ENCODE results near the gene ATP11B. TPM values are rescaled to one million over a fixed set of nuclear protein-coding genes. Genes with fewer than 3 reads are reported as not detected.

The ATP11B gene
- total and polyA plus RNA-seq, 9 of the 15 experiments (the other 6 are each of a cell fraction or from before 2014, with no cell fraction given) = 11.9 to 68.7 (median 41.8) TPM

DNA sequence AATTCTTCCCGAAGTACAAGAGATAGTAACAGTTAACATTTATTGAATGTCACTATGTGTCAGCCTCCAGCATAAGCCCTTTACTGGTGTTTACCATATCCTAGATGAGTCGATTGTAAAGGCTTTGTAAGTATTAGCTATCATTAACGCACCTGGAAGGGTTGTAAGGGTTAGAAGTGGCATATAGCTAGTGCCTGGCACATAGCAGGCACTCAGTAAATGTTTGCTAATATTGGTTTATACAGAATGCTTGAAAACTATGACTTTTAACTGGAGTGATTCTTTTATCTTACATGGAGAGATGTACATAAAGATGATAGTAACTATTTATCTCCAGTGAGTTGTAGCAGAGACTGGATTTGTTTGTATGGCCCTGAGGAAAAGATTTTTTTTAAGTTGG is 46.3 kb upstream of the ATP11B start (continued):
- TF ChIP-seq NELFE (IDR thresholded peaks at IDR 0.05; ENCODE audit: insufficient read depth, insufficient read length) (no peak), SREBF1 (IDR thresholded peaks at IDR 0.05; ENCODE audit: borderline replicate concordance, low read depth, low read length) (no peak), NR1H2 (CRISPR knock-in tag; IDR thresholded peaks at IDR 0.05) (no peak), TCF7L2 (IDR thresholded peaks at IDR 0.05; ENCODE audit: low read depth, low read length) (no peak), GABPB2 (CRISPR knock-in tag; conservative IDR thresholded peaks at IDR 0.05) (no peak), MECOM (CRISPR knock-in tag; IDR thresholded peaks at IDR 0.05) (no peak)
- TF ChIP-seq, protein P1, sequence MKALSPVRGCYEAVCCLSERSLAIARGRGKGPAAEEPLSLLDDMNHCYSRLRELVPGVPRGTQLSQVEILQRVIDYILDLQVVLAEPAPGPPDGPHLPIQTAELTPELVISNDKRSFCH (CRISPR knock-in tag; IDR thresholded peaks at IDR 0.05) = no peak
- TF ChIP-seq, protein P1 (tag; IDR thresholded peaks at IDR 0.05) = no peak

GRCh38 chr3:182755308-182755707 is 38.0 kb upstream of the ATP11B start:
- Histone ChIP-seq H3K36me3 (ENCODE audit: control insufficient read depth, insufficient read depth, low read length) (no peaks in the 10 kb centered on the region), H2AFZ (ENCODE audit: low read depth, low read length) (no peak overlapping the region), H3K79me2 (ENCODE audit: control insufficient read depth, insufficient read depth, low read length) (no peaks in the 10 kb centered on the region), H3K4me1 (replicated peaks in 1 of 2; ENCODE audit: control insufficient read depth in 2 of 2, insufficient read depth in 2 of 2, low read length in 2 of 2) (peaks cover under 1 to 2% of the 10 kb centered on the region in 2 experiments; a peak in 2 of 5 replicates), H3K9ac (ENCODE audit: insufficient read depth in 1 of 2, low read depth in 2 of 2, low read length in 2 of 2) (no peak overlapping the region), H3K27me3 (ENCODE audit: control insufficient read depth in 2 of 2, insufficient read depth in 2 of 2, low read length in 2 of 2) (no peaks in the 10 kb centered on the region), H3K4me3 (no peak overlapping the region), H3K9me1 (ENCODE audit: control insufficient read depth, insufficient read depth, low read length) (no peaks in the 10 kb centered on the region), H4K20me1 (replicated peaks; ENCODE audit: control insufficient read depth, insufficient read depth, low read length) (no peaks in the 10 kb centered on the region), H3K9me3 (replicated peaks; ENCODE audit: control insufficient read depth, insufficient read depth, low read depth, low read length) (no peaks in the 10 kb centered on the region), H3K4me2 (ENCODE audit: insufficient read depth, low read length) (no peak overlapping the region), H3K27ac (ENCODE audit: extremely low read depth, low read depth, low read length) (no peak overlapping the region)
- intact Hi-C loops (cut with micrococcal nuclease) (no loop called here), in situ Hi-C loops (cut with MboI) (no loop called here)
- ChIA-PET POLR2A (interaction anchor here (1.9 kb wide), 1 partner anchor 11 kb away, joined by 6 read pairs; no protein-coding TSS in a partner anchor), CTCF (ENCODE audit: low intra/inter-chr PET ratio) (no interaction called here)
- no peak for ATAC-seq
- FAIRE-seq = no peak
- BruUV-seq (replicated peaks) = no TSS peak
- no peak for DNase-seq (ENCODE audit: extremely low read depth in 1 of 4, low spot score in 3 of 4)
- no peak for TF ChIP-seq NCOA1 (IDR thresholded peaks at IDR 0.05; ENCODE audit: low read depth)
- TF ChIP-seq TCF15 (CRISPR knock-in tag; IDR thresholded peaks at IDR 0.05) = no peak
- no peak for TF ChIP-seq MAFG (tag; conservative IDR thresholded peaks at IDR 0.05)
- TF ChIP-seq HNRNPH1 (optimal IDR thresholded peaks at IDR 0.05; ENCODE audit: low read depth, low read length) = no peak
- TF ChIP-seq DDX20 (tag; IDR thresholded peaks at IDR 0.05; ENCODE audit: low read depth) = no peak
- TF ChIP-seq MCM2 (IDR thresholded peaks at IDR 0.05; ENCODE audit: low read depth) = no peak
- no peak for TF ChIP-seq NFRKB (IDR thresholded peaks at IDR 0.05; ENCODE audit: low read depth)
- TF ChIP-seq, protein P2, sequence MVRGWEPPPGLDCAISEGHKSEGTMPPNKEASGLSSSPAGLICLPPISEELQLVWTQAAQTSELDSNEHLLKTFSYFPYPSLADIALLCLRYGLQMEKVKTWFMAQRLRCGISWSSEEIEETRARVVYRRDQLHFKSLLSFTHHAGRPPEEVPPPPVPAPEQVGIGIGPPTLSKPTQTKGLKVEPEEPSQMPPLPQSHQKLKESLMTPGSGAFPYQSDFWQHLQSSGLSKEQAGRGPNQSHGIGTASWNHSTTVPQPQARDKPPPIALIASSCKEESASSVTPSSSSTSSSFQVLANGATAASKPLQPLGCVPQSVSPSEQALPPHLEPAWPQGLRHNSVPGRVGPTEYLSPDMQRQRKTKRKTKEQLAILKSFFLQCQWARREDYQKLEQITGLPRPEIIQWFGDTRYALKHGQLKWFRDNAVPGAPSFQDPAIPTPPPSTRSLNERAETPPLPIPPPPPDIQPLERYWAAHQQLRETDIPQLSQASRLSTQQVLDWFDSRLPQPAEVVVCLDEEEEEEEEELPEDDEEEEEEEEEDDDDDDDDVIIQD (CRISPR knock-in tag; IDR thresholded peaks at IDR 0.05) = no peak
- no peak for TF ChIP-seq CHCHD3 (CRISPR knock-in tag; IDR thresholded peaks at IDR 0.05)
- no peak for TF ChIP-seq ZNF766 (CRISPR knock-in tag; conservative IDR thresholded peaks at IDR 0.05)
- no peak for TF ChIP-seq MTA2 (IDR thresholded peaks at IDR 0.05; ENCODE audit: low read depth)
- TF ChIP-seq NCOA6 (IDR thresholded peaks at IDR 0.05) = no peak
- TF ChIP-seq FOXK2 (conservative IDR thresholded peaks at IDR 0.05 in 1 of 2, IDR thresholded peaks at IDR 0.05 in 1 of 2; ENCODE audit: low read depth in 2 of 2) = no peak
- TF ChIP-seq, protein P3, sequence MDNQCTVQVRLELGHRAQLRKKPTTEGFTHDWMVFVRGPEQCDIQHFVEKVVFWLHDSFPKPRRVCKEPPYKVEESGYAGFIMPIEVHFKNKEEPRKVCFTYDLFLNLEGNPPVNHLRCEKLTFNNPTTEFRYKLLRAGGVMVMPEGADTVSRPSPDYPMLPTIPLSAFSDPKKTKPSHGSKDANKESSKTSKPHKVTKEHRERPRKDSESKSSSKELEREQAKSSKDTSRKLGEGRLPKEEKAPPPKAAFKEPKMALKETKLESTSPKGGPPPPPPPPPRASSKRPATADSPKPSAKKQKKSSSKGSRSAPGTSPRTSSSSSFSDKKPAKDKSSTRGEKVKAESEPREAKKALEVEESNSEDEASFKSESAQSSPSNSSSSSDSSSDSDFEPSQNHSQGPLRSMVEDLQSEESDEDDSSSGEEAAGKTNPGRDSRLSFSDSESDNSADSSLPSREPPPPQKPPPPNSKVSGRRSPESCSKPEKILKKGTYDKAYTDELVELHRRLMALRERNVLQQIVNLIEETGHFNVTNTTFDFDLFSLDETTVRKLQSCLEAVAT (IDR thresholded peaks at IDR 0.05) = no peak
